B cell (primary cell): ENCODE measurements around the gene HSPBAP1. TPM values are rescaled to one million over a fixed set of nuclear protein-coding genes. Genes with fewer than 3 reads are reported as not detected.

Source experiments
- ATAC-seq: fragments of 200-7000 bp; cut with Tn5 transposase; one replicate; pipeline ENCODE4 v1.10.0; 2021; ENCODE audit warnings: low read depth, mild to moderate bottlenecking, moderate number of reproducible peaks, moderate library complexity
- CTCF ChIA-PET: fragments of 350-600 bp; sonication (Branson Sonifier 250); formaldehyde crosslinking; loops from one replicate; lab custom pipeline; 2021; ENCODE audit warnings: antibody characterized with exemption, inconsistent platforms; lab: Charles Lee
- POLR2A ChIA-PET: fragments of 350-600 bp; sonication (Branson Sonifier 250); formaldehyde crosslinking; loops from one replicate; lab custom pipeline; 2021; ENCODE audit warnings: antibody characterized with exemption; lab: Charles Lee
- DNase-seq: peaks from one replicate; pipeline ENCODE4 v3.0.0; 2013
- H2AFZ ChIP-seq: 2 replicates; pipeline ENCODE4 v1.6.1; 2012; ENCODE audit warnings: mild to moderate bottlenecking, low read depth, low read length; ENCODE audit not compliant: insufficient read depth, poor library complexity, severe bottlenecking
- H3K27ac ChIP-seq, 2 donors: 1 replicate in 1 of 2; 2 replicates in 1 of 2; pipeline ENCODE4 v1.5.1; 2012 to 2013; ENCODE audit warnings: low read length in 2 of 2, mild to moderate bottlenecking in 2 of 2, moderate library complexity in 1 of 2
- H3K27me3 ChIP-seq, 4 experiments: fragments of 200-600 bp in 1 of 4; sonication (generic) in 1 of 4; replicated peaks in 1 of 4; 1 replicate in 2 of 4; 2 replicates in 2 of 4; pipeline versions ENCODE4 v1.6.1 to v1.7.0; 2013 to 2016; ENCODE audit warnings: low read length in 3 of 4, mild to moderate bottlenecking in 2 of 4, mixed read lengths in 1 of 4, moderate library complexity in 1 of 4; ENCODE audit not compliant: insufficient read depth in 4 of 4, control insufficient read depth in 3 of 4; ENCODE audit errors: control extremely low read depth in 1 of 4
- H3K36me3 ChIP-seq, 2 experiments: replicated peaks in 1 of 2; 1 replicate in 1 of 2; 2 replicates in 1 of 2; pipeline versions ENCODE4 v1.6.1 to v1.7.1; 2013; ENCODE audit warnings: low read length in 1 of 2; ENCODE audit not compliant: insufficient read depth in 2 of 2, control insufficient read depth in 1 of 2; ENCODE audit errors: control extremely low read depth in 1 of 2, extremely low read depth in 1 of 2
- H3K4me1 ChIP-seq, 2 donors: fragments of 200-600 bp in 1 of 2; sonication (generic) in 1 of 2; 1 replicate in 1 of 2; 2 replicates in 1 of 2; pipeline versions ENCODE4 v1.5.1 to v1.6.1; 2013 to 2017; ENCODE audit warnings: low read length in 2 of 2; ENCODE audit not compliant: control insufficient read depth in 2 of 2, insufficient read depth in 2 of 2
- H3K4me2 ChIP-seq: replicated peaks from 2 replicates; pipeline ENCODE3; 2012; ENCODE audit warnings: mild to moderate bottlenecking, low read depth, low read length; ENCODE audit not compliant: poor library complexity, severe bottlenecking
- H3K4me3 ChIP-seq, 5 experiments: fragments of 200-600 bp in 1 of 5; sonication (generic) in 1 of 5; 1 replicate in 3 of 5; 2 replicates in 2 of 5; pipeline versions ENCODE4 v1.5.1 to v1.7.0; 2011 to 2016; ENCODE audit warnings: low read length in 4 of 5, mild to moderate bottlenecking in 4 of 5, low read depth in 2 of 5, control low read depth in 1 of 5, moderate library complexity in 1 of 5; ENCODE audit not compliant: insufficient read depth in 1 of 5; ENCODE audit errors: control extremely low read depth in 1 of 5, extremely low read depth in 1 of 5
- H3K79me2 ChIP-seq: fragments of 200-600 bp; sonication (generic); one replicate; pipeline ENCODE4 v1.6.0; 2016; ENCODE audit warnings: low read length; ENCODE audit not compliant: control insufficient read depth, insufficient read depth
- H3K9ac ChIP-seq: fragments of 200-600 bp; sonication (generic); 2 replicates; pipeline ENCODE4 v1.6.1; 2017; ENCODE audit warnings: mild to moderate bottlenecking, low read length, moderate library complexity
- H3K9me3 ChIP-seq, 3 donors: one replicate each; pipeline versions ENCODE4 v1.6.1 to v1.7.1; 2013; ENCODE audit warnings: low read length in 2 of 3; ENCODE audit not compliant: control insufficient read depth in 2 of 3, insufficient read depth in 1 of 3; ENCODE audit errors: control extremely low read depth in 1 of 3
- H4K20me1 ChIP-seq: 2 replicates; pipeline ENCODE4 v1.6.0; 2012; ENCODE audit warnings: mild to moderate bottlenecking, low read length; ENCODE audit not compliant: insufficient read depth, control insufficient read depth, poor library complexity, severe bottlenecking
- H3K27ac Mint-ChIP-seq: one replicate; pipeline ENCODE4 v1.8.0; 2021; ENCODE audit warnings: mixed read lengths
- H3K27me3 Mint-ChIP-seq: one replicate; pipeline ENCODE4 v1.8.0; 2021; ENCODE audit warnings: mixed read lengths
- H3K4me1 Mint-ChIP-seq: one replicate; pipeline ENCODE4 v1.8.0; 2021; ENCODE audit warnings: mixed read lengths
- H3K4me3 Mint-ChIP-seq: one replicate; pipeline ENCODE4 v1.8.0; 2021; ENCODE audit warnings: mixed read lengths
- H3K9me3 Mint-ChIP-seq: one replicate; pipeline ENCODE4 v1.8.0; 2022; ENCODE audit warnings: mixed read lengths; ENCODE audit not compliant: insufficient read depth
- EZH2 ChIP-seq: IDR thresholded peaks from 2 replicates; pipeline ENCODE4 v1.6.1; 2012; ENCODE audit warnings: borderline replicate concordance, low read depth, mild to moderate bottlenecking, moderate library complexity, low read length; ENCODE audit not compliant: insufficient read depth, poor library complexity, severe bottlenecking
- WGBS: methylation state at CpG from one replicate; pipeline ENCODE4 v1.1.5; 2013; ENCODE audit warnings: missing lambda C conversion rate; ENCODE audit not compliant: insufficient coverage; 5-methylcytosine and 5-hydroxymethylcytosine counted together
- intact Hi-C: fragments of 100-400 bp; cut with micrococcal nuclease; formaldehyde crosslinking; loops from one replicate; pipeline ENCODE4 v1.10.0; 2022
- polyA plus RNA-seq: library from polyadenylated mRNA; depleted of rRNA; stranded (reverse); fragments of >200 nt; gene quantifications from 2 replicates; pipeline ENCODE4 v1.2.3, GENCODE V29; 2012
- total RNA-seq, 2 donors: library from RNA; stranded (reverse); fragments of 120-200 nt in 1 of 2; gene quantifications; 1 replicate in 1 of 2; 2 replicates in 1 of 2; pipeline versions ENCODE4 v1.2.3 to v1.2.4, GENCODE V29; 2013 to 2022
- TF ChIP-seq, protein P1 (sequence below): fragments of 200-600 bp; IDR thresholded peaks from one replicate; pipeline ENCODE4 v1.8.0; 2022; ENCODE audit warnings: antibody characterized with exemption, mild to moderate bottlenecking

The HSPBAP1 gene
- total and polyA plus RNA-seq, 2 donors (not counting 1 experiment from before 2014, with no cell fraction given): 23.0 to 49.6 TPM

DNA sequence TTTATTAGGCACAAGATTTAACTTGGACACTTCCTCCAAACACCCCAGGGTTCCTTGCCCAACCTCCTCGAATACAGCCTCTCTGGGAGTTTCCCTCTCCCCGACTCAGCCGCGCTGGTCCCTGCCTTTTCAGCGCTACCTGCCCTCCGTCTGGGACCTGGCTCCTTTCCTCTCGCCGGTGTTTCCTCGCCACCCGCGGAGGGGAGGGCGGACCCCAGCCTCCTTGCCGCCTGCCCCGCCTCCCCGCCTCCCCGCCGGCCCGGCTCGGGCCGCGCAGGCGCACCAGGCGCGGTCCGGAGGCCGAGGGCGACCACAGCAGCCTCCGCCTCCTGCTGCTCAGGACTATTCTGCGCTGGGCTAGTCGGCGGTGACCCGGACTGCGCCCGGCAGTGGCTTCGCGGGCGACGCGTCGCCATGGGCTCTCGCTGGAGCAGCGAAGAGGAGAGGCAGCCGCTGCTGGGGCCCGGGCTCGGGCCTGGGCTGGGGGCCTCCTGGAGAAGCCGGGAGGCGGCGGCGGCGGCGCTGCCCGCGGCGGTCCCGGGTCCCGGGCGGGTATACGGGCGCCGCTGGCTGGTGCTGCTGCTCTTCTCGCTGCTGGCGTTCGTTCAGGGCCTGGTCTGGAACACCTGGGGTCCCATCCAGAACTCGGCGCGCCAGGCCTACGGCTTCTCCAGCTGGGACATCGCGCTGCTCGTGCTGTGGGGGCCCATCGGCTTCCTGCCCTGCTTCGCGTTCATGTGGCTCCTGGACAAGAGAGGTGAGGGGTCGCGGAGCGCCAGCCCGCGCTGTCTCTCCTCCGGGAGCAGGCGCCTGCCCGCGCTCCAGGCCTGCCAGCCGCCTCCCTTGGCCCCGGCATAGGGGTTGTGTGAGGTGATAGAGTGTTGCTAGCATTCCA lies 1.4 kb upstream of the HSPBAP1 start, which contains the start of gene SLC49A4:
TSS of gene SLC49A4 (plus strand) at position 291 of the 895 bp plus-strand sequence. CDS start at position 415, 124 bp downstream.
- Mint-ChIP-seq H3K9me3 (no peaks in the 10 kb centered on the region), H3K4me1 (peaks cover 24% of the 10 kb centered on the region), H3K27me3 (no peaks in the 10 kb centered on the region), H3K27ac (peak within 1 kb of the TSS; percentile 89), H3K4me3 (peak within 1 kb of the TSS; percentile 92)
- H4K20me1 ChIP-seq: no peaks in the 10 kb centered on the region
- POLR2A ChIA-PET: interaction anchor here (0.6 to 1.5 kb wide), 3 partner anchors 35 to 411 kb away, joined by 3 to 8 read pairs (median 5); partner anchors contain the start of genes DTX3L, FAM162A, MIX23 and PARP9
- WGBS: 1% methylated on average over 80 of the region's 84 CpGs
- no peaks in the 10 kb centered on the region for H3K27me3 ChIP-seq
- peak within 1 kb of the TSS; percentile 78 for H2AFZ ChIP-seq
- H3K36me3 ChIP-seq: no peaks in the 10 kb centered on the region
- H3K4me1 ChIP-seq: peaks cover 23 to 26% of the 10 kb centered on the region in 2 donors
- no peak for TF ChIP-seq EZH2
- TF ChIP-seq, protein P1, sequence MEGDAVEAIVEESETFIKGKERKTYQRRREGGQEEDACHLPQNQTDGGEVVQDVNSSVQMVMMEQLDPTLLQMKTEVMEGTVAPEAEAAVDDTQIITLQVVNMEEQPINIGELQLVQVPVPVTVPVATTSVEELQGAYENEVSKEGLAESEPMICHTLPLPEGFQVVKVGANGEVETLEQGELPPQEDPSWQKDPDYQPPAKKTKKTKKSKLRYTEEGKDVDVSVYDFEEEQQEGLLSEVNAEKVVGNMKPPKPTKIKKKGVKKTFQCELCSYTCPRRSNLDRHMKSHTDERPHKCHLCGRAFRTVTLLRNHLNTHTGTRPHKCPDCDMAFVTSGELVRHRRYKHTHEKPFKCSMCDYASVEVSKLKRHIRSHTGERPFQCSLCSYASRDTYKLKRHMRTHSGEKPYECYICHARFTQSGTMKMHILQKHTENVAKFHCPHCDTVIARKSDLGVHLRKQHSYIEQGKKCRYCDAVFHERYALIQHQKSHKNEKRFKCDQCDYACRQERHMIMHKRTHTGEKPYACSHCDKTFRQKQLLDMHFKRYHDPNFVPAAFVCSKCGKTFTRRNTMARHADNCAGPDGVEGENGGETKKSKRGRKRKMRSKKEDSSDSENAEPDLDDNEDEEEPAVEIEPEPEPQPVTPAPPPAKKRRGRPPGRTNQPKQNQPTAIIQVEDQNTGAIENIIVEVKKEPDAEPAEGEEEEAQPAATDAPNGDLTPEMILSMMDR: no peak
- H3K4me2 ChIP-seq: peak within 1 kb of the TSS; percentile 96
- H3K79me2 ChIP-seq: peaks cover 53% of the 10 kb centered on the region
- CTCF ChIA-PET: interaction anchor here (0.8 to 1.6 kb wide), 4 partner anchors 40 to 402 kb away, joined by 3 to 7 read pairs (median 4); no protein-coding TSS in a partner anchor
- H3K4me3 ChIP-seq: peak within 1 kb of the TSS; percentile 58 to 96 (median 83)
- peak within 1 kb of the TSS; percentile 98 for H3K9ac ChIP-seq
- ATAC-seq (peak; percentile 64), DNase-seq (peak; percentile 92)
- intact Hi-C loops: loop anchor here (1.0 to 10.0 kb wide), 4 partner anchors 38 to 790 kb away; partner anchors contain the start of genes FAM162A, HACD2 and KPNA1
- no peaks in the 10 kb centered on the region for H3K9me3 ChIP-seq
- H3K27ac ChIP-seq: peak within 1 kb of the TSS; percentile 98 to 99
